ENCODE measurements around the gene MEF2C. TPM values are rescaled to one million over a fixed set of nuclear protein-coding genes. Genes with fewer than 3 reads are reported as not detected.

MEF2C gene
- polyA plus RNA-seq, 1 donor (not counting 4 experiments of a cell fraction or from before 2014, with no cell fraction given) = 0.10 TPM

DNA sequence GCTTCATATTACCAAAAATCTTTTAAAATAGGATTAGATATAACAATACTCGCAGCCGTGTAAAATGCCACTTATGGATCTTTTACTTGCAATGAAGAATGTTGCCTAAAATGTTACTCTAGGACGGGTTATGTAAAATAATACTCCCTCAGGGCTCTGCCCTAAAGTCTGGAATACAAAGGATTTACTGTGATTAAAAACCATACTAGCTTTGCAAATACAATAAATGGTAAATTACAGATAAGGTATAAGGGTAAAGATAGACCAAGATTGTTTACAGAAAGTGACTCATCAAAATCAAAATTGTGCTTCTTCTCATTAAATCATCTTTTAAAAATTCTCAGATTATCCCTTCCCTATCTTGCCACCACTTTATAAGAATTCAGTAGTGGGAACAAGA is 163.6 kb downstream of the MEF2C start:
- no peaks in the 10 kb centered on the region for H3K9me3 ChIP-seq (ENCODE audit: control insufficient read depth, low read depth, low read length)
- H4K20me1 ChIP-seq (ENCODE audit: control insufficient read depth, extremely low read depth, insufficient read depth, low read length) = no peaks in the 10 kb centered on the region
- H3K27ac ChIP-seq (ENCODE audit: control insufficient read depth, insufficient read depth, low read length) = no peak overlapping the region
- FAIRE-seq (no peak), DNase-seq (ENCODE audit: low read depth, low spot score) (no peak)
- H3K79me2 ChIP-seq (ENCODE audit: control insufficient read depth, insufficient read depth, low read length) = no peaks in the 10 kb centered on the region
- H3K36me3 ChIP-seq (ENCODE audit: control insufficient read depth in 2 of 2, extremely low read depth in 1 of 2, insufficient read depth in 2 of 2, low read length in 2 of 2) = no peaks in the 10 kb centered on the region
- no peak overlapping the region for H3K4me2 ChIP-seq (ENCODE audit: control insufficient read depth, extremely low read depth, insufficient read depth, low read depth, low read length)
- no peak overlapping the region for H3K4me3 ChIP-seq (ENCODE audit: control insufficient read depth in 2 of 3, extremely low read depth in 1 of 3, insufficient read depth in 2 of 3, low read depth in 1 of 3, low read length in 3 of 3)
- no peak overlapping the region for H3K9ac ChIP-seq (ENCODE audit: control insufficient read depth, extremely low read depth, insufficient read depth, low read length)
- H3K4me1 ChIP-seq (ENCODE audit: control insufficient read depth, extremely low read depth, insufficient read depth, low read length) = no peaks in the 10 kb centered on the region
- H3K9me1 ChIP-seq (ENCODE audit: control insufficient read depth, extremely low read depth, insufficient read depth, low read length) = no peaks in the 10 kb centered on the region
- no peaks in the 10 kb centered on the region for H3K27me3 ChIP-seq (ENCODE audit: control insufficient read depth, extremely low read depth, insufficient read depth, low read length)
- dilution Hi-C loops (cut with MboI; ENCODE audit: extremely low pct_ligation_motif_present, low sequenced_read_pairs) = no loop called here
- no peak for TF ChIP-seq EZH2 (IDR thresholded peaks at IDR 0.05; ENCODE audit: low read length)
- TF ChIP-seq, protein P1, sequence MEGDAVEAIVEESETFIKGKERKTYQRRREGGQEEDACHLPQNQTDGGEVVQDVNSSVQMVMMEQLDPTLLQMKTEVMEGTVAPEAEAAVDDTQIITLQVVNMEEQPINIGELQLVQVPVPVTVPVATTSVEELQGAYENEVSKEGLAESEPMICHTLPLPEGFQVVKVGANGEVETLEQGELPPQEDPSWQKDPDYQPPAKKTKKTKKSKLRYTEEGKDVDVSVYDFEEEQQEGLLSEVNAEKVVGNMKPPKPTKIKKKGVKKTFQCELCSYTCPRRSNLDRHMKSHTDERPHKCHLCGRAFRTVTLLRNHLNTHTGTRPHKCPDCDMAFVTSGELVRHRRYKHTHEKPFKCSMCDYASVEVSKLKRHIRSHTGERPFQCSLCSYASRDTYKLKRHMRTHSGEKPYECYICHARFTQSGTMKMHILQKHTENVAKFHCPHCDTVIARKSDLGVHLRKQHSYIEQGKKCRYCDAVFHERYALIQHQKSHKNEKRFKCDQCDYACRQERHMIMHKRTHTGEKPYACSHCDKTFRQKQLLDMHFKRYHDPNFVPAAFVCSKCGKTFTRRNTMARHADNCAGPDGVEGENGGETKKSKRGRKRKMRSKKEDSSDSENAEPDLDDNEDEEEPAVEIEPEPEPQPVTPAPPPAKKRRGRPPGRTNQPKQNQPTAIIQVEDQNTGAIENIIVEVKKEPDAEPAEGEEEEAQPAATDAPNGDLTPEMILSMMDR (optimal IDR thresholded peaks at IDR 0.05 in 1 of 3, IDR thresholded peaks at IDR 0.05 in 1 of 3, conservative IDR thresholded peaks at IDR 0.05 in 1 of 3; ENCODE audit: extremely low read depth in 1 of 3, insufficient read depth in 2 of 3, low read length in 3 of 3) = no peak
- no peak overlapping the region for H2AFZ ChIP-seq (ENCODE audit: control insufficient read depth, low read length)

DNA sequence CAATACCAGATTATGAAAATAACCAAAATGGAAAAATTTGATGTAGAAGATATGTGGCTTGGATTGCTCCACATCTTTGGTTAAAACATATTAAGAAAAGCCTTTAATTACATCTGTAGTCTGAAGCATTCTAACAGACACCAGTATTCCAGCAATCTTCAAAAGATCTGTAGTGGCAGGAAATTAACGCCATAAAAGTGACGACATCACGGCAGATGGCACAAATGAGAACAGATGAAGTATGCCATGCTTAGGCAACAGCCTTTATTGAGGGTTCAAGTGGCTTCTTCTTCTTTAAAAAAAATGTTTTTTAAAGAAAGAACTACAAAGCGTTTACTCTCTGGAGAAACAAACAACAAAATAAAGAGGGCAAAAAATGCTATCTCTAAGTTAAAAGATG is 164.2 kb downstream of the MEF2C start:
- H3K4me1 ChIP-seq (ENCODE audit: control insufficient read depth, extremely low read depth, insufficient read depth, low read length) = no peaks in the 10 kb centered on the region
- dilution Hi-C loops (cut with MboI; ENCODE audit: extremely low pct_ligation_motif_present, low sequenced_read_pairs) = no loop called here
- no peaks in the 10 kb centered on the region for H3K36me3 ChIP-seq (ENCODE audit: control insufficient read depth in 2 of 2, extremely low read depth in 1 of 2, insufficient read depth in 2 of 2, low read length in 2 of 2)
- TF ChIP-seq, protein P1 (optimal IDR thresholded peaks at IDR 0.05 in 1 of 3, IDR thresholded peaks at IDR 0.05 in 1 of 3, conservative IDR thresholded peaks at IDR 0.05 in 1 of 3; ENCODE audit: extremely low read depth in 1 of 3, insufficient read depth in 2 of 3, low read length in 3 of 3) = no peak
- no peak for TF ChIP-seq EZH2 (IDR thresholded peaks at IDR 0.05; ENCODE audit: low read length)
- no peak for FAIRE-seq
- H2AFZ ChIP-seq (ENCODE audit: control insufficient read depth, low read length) = no peak overlapping the region
- no peak for DNase-seq (ENCODE audit: low read depth, low spot score)
- H3K9me3 ChIP-seq (ENCODE audit: control insufficient read depth, low read depth, low read length) = no peaks in the 10 kb centered on the region
- H3K79me2 ChIP-seq (ENCODE audit: control insufficient read depth, insufficient read depth, low read length) = no peaks in the 10 kb centered on the region
- H3K4me2 ChIP-seq (ENCODE audit: control insufficient read depth, extremely low read depth, insufficient read depth, low read depth, low read length) = no peak overlapping the region
- no peak overlapping the region for H3K9ac ChIP-seq (ENCODE audit: control insufficient read depth, extremely low read depth, insufficient read depth, low read length)
- H3K4me3 ChIP-seq (ENCODE audit: control insufficient read depth in 2 of 3, extremely low read depth in 1 of 3, insufficient read depth in 2 of 3, low read depth in 1 of 3, low read length in 3 of 3) = no peak overlapping the region
- H3K9me1 ChIP-seq (ENCODE audit: control insufficient read depth, extremely low read depth, insufficient read depth, low read length) = no peaks in the 10 kb centered on the region
- no peaks in the 10 kb centered on the region for H3K27me3 ChIP-seq (ENCODE audit: control insufficient read depth, extremely low read depth, insufficient read depth, low read length)
- no peak overlapping the region for H3K27ac ChIP-seq (ENCODE audit: control insufficient read depth, insufficient read depth, low read length)
- no peaks in the 10 kb centered on the region for H4K20me1 ChIP-seq (ENCODE audit: control insufficient read depth, extremely low read depth, insufficient read depth, low read length)

Data from keratinocyte (primary cell).